ENCODE results near the gene MRFAP1L1.

DNA sequence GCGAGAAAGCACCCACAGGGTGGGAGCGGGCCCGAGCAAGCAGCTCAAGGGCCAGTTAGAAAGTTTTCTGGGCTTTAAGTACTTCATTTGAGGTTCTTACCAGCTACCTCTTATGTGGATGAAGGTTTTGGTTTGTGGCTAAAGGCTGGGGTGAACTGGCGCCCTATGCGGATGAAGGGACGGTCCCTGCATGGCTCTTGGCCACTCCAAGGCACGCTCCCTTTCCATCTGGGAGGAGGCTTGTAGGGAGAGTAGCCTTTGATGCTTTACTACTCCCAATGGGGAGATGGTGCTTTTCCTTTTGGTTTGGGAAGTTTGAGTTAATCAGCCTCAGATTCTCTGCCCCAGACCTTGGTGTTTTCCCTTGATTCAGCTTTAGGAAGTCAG, 51.5 kb downstream of the MRFAP1L1 start:
- TF ChIP-seq, protein P1, sequence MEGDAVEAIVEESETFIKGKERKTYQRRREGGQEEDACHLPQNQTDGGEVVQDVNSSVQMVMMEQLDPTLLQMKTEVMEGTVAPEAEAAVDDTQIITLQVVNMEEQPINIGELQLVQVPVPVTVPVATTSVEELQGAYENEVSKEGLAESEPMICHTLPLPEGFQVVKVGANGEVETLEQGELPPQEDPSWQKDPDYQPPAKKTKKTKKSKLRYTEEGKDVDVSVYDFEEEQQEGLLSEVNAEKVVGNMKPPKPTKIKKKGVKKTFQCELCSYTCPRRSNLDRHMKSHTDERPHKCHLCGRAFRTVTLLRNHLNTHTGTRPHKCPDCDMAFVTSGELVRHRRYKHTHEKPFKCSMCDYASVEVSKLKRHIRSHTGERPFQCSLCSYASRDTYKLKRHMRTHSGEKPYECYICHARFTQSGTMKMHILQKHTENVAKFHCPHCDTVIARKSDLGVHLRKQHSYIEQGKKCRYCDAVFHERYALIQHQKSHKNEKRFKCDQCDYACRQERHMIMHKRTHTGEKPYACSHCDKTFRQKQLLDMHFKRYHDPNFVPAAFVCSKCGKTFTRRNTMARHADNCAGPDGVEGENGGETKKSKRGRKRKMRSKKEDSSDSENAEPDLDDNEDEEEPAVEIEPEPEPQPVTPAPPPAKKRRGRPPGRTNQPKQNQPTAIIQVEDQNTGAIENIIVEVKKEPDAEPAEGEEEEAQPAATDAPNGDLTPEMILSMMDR (IDR thresholded peaks at IDR 0.05), result no peak
- no peak for TF ChIP-seq POLR2A (IDR thresholded peaks at IDR 0.05)

Measured in heart left ventricle (tissue), 13 donors.